GM12878 (cell line): Measurements from ENCODE around the gene CARD18. TPM values are rescaled to one million over a fixed set of nuclear protein-coding genes. Genes with fewer than 3 reads are reported as not detected.

ENCODE experiments used
- ATAC-seq: fragments of 200-7000 bp; cut with Tn5 transposase; 3 replicates; pipeline ENCODE4 v1.9.1; 2020; ENCODE audit warnings: mild to moderate bottlenecking, moderate library complexity
- BruUV-seq: library from RNA; stranded (reverse); fragments of 400-500 nt; replicated peaks from 2 replicates; lab custom pipeline; 2021; lab: Mats Ljungman, UMichigan
- CTCF ChIA-PET: fragments of 300-600 bp; sonication (Branson Sonifier 250); formaldehyde crosslinking; extraction: SDS; loops from one replicate; lab custom pipeline; 2021; ENCODE audit warnings: inconsistent platforms; lab: Yijun Ruan, JAX
- POLR2A ChIA-PET: fragments of 350-600 bp; formaldehyde crosslinking; extraction: SDS; loops from one replicate; lab custom pipeline; 2021; ENCODE audit warnings: inconsistent platforms; lab: Charles Lee
- RAD21 ChIA-PET: fragments of 300-600 bp; sonication (Branson Sonifier 250); formaldehyde crosslinking; loops from one replicate; lab custom pipeline; 2023; ENCODE audit warnings: antibody characterized with exemption; ENCODE audit not compliant: unreplicated experiment; lab: Charles Lee
- SMC1A ChIA-PET: fragments of 300-600 bp; sonication (Branson Sonifier 250); formaldehyde crosslinking; loops from one replicate; lab custom pipeline; 2023; ENCODE audit not compliant: unreplicated experiment, uncharacterized antibody; lab: Charles Lee
- DNase-seq: peaks from one replicate; pipeline ENCODE4 v3.0.0-alpha.2; 2011; ENCODE audit warnings: low read depth, low spot score
- FAIRE-seq: peaks from 3 replicates; lab custom pipeline; 2011; peaks lifted over from hg19 to GRCh38; lab: Jason Lieb, UNC
- H2AFZ ChIP-seq: 2 replicates; pipeline ENCODE4 v1.6.0; 2011; ENCODE audit warnings: low read depth, low read length, control low read depth; ENCODE audit not compliant: control insufficient read depth
- H3K27ac ChIP-seq: 2 replicates; pipeline ENCODE4 v1.5.1; 2011; ENCODE audit warnings: control low read depth; ENCODE audit not compliant: control insufficient read depth, insufficient read depth
- H3K27me3 ChIP-seq, 2 experiments: replicated peaks in 1 of 2; 2 replicates each; pipeline versions ENCODE4 v1.6.0 to v1.6.1; 2011; ENCODE audit warnings: low read length in 1 of 2; ENCODE audit not compliant: control insufficient read depth in 2 of 2, insufficient read depth in 2 of 2
- H3K36me3 ChIP-seq, 2 experiments: 2 replicates each; pipeline ENCODE4 v1.5.1; 2011; ENCODE audit warnings: low read length in 1 of 2; ENCODE audit not compliant: control insufficient read depth in 2 of 2, insufficient read depth in 2 of 2
- H3K4me1 ChIP-seq: 2 replicates; pipeline ENCODE4 v1.6.1; 2011; ENCODE audit warnings: mild to moderate bottlenecking, low read length, moderate library complexity, mixed read lengths; ENCODE audit not compliant: control insufficient read depth, insufficient read depth
- H3K4me2 ChIP-seq: 2 replicates; pipeline ENCODE4 v1.6.0; 2011; ENCODE audit warnings: control low read depth; ENCODE audit not compliant: control insufficient read depth, insufficient read depth
- H3K4me3 ChIP-seq: fragments of 200-600 bp; sonication (generic); 2 replicates; pipeline ENCODE4 v1.5.1; 2016
- H3K79me2 ChIP-seq: 2 replicates; pipeline ENCODE4 v1.6.0; 2011; ENCODE audit warnings: low read length; ENCODE audit not compliant: control insufficient read depth, insufficient read depth
- H3K9ac ChIP-seq: 2 replicates; pipeline ENCODE4 v1.8.0; 2011; ENCODE audit warnings: low read length, control low read depth, mixed read lengths; ENCODE audit not compliant: control insufficient read depth, insufficient read depth
- H3K9me3 ChIP-seq: replicated peaks from 3 replicates; pipeline ENCODE4 v1.5.1; 2011; ENCODE audit warnings: mild to moderate bottlenecking, low read length; ENCODE audit not compliant: control insufficient read depth, insufficient read depth
- H4K20me1 ChIP-seq: 2 replicates; pipeline ENCODE4 v1.6.0; 2011; ENCODE audit not compliant: control insufficient read depth, insufficient read depth
- CUX1 ChIP-seq: IDR thresholded peaks from 2 replicates; pipeline ENCODE4 v1.6.1; 2012; ENCODE audit warnings: improper control_type of control experiment, low read depth, low read length; ENCODE audit not compliant: insufficient replicate concordance
- EED ChIP-seq: sonication (generic); IDR thresholded peaks from 2 replicates; pipeline ENCODE4 v1.6.1; 2016; ENCODE audit warnings: antibody characterized with exemption, low read depth
- HSF1 ChIP-seq: fragments of 150-350 bp; IDR thresholded peaks from 2 replicates; pipeline ENCODE4 v1.6.1; 2014; ENCODE audit warnings: mild to moderate bottlenecking, low read depth, low read length
- MLLT1 ChIP-seq: fragments of 450-650 bp; IDR thresholded peaks from 2 replicates; pipeline ENCODE4 v1.6.1; 2016; ENCODE audit warnings: mild to moderate bottlenecking
- POU2F2 ChIP-seq: IDR thresholded peaks from 3 replicates; pipeline ENCODE4 v1.6.1; 2011; ENCODE audit warnings: low read depth, mild to moderate bottlenecking, low read length, borderline replicate concordance
- PRDM15 ChIP-seq: fragments of 450-650 bp; formaldehyde crosslinking; IDR thresholded peaks from 2 replicates; pipeline ENCODE4 v1.4.0; 2020; ENCODE audit warnings: mild to moderate bottlenecking, moderate library complexity
- RB1 ChIP-seq: fragments of 450-650 bp; formaldehyde crosslinking; IDR thresholded peaks from 2 replicates; pipeline ENCODE4 v1.6.1; 2017; ENCODE audit warnings: mild to moderate bottlenecking, borderline replicate concordance
- RUNX3 ChIP-seq: IDR thresholded peaks from 2 replicates; pipeline ENCODE4 v1.6.1; 2012; ENCODE audit warnings: low read length, inconsistent platforms
- SMAD5 ChIP-seq: IDR thresholded peaks from 2 replicates; pipeline ENCODE4 v1.6.1; 2016; ENCODE audit warnings: antibody characterized with exemption, low read depth
- STAT1 ChIP-seq: fragments of 450-650 bp; conservative IDR thresholded peaks from 2 replicates; pipeline ENCODE4 v1.6.1; 2014; ENCODE audit warnings: antibody characterized with exemption, mild to moderate bottlenecking
- SUZ12 ChIP-seq: fragments of 200-600 bp; sonication (generic); IDR thresholded peaks from one replicate; pipeline ENCODE4 v1.6.1; 2018; ENCODE audit warnings: antibody characterized with exemption, mild to moderate bottlenecking; ENCODE audit not compliant: unreplicated experiment
- USF2 ChIP-seq: IDR thresholded peaks from 2 replicates; pipeline ENCODE4 v1.6.1; 2011; ENCODE audit warnings: low read depth, low read length, improper control_type of control experiment, borderline replicate concordance
- WGBS: methylation state at CpG from one replicate; pipeline ENCODE4 v1.1.6; 2016; ENCODE audit warnings: low lambda C conversion rate; ENCODE audit not compliant: insufficient replicate concordance, insufficient coverage; ENCODE audit errors: missing lambda C conversion rate; 5-methylcytosine and 5-hydroxymethylcytosine counted together
- in situ Hi-C: fragments of 300-500 bp; cut with MboI; formaldehyde crosslinking; loops from 9 replicates; pipeline ENCODE4 v1.14.3; 2018; ENCODE audit warnings: mixed read lengths
- intact Hi-C: fragments of 100-400 bp; cut with micrococcal nuclease; formaldehyde crosslinking; loops from one replicate; pipeline ENCODE4 v1.14.2; 2022; ENCODE audit not compliant: unreplicated experiment
- polyA plus RNA-seq, 11 experiments: library from polyadenylated mRNA; depleted of rRNA in 4 of 11; unstranded in 6 of 11; stranded (reverse) in 5 of 11; fragments of >200 nt; fragmentation: Nextera tagmentation in 4 of 11; fragmentation: Illumina TruSeq in 1 of 11; extraction: Ambion mirVana in 4 of 11; extraction: Trizol in 1 of 11; gene quantifications; 1 replicate in 1 of 11; 2 replicates in 10 of 11; pipeline versions ENCODE4 v1.2.1 to v1.2.3, GENCODE V29; 2011 to 2016; ENCODE audit warnings: inconsistent platforms in 2 of 11, missing spikeins in 2 of 11, low read depth in 1 of 11
- total RNA-seq, 4 experiments: library from RNA; depleted of rRNA in 3 of 4; stranded (reverse); fragments of >200 nt in 3 of 4; fragmentation: Illumina TruSeq in 1 of 4; extraction: Trizol in 1 of 4; gene quantifications; 2 replicates each; pipeline versions ENCODE4 v1.2.1 to v1.2.3, GENCODE V29; 2013 to 2021

Gene CARD18
- total and polyA plus RNA-seq, 10 of the 15 experiments (the other 5 are each of a cell fraction or from before 2014, with no cell fraction given) = not detected

GRCh38 chr11:105164208-105164607, 24.6 kb upstream of the CARD18 start:
- no peaks in the 10 kb centered on the region for H3K79me2 ChIP-seq
- no peaks in the 10 kb centered on the region for H4K20me1 ChIP-seq
- ChIA-PET CTCF (no interaction called here), RAD21 (no interaction called here), POLR2A (no interaction called here), SMC1A (no interaction called here)
- no peak overlapping the region for H3K4me2 ChIP-seq
- no peak overlapping the region for H2AFZ ChIP-seq
- WGBS = 15% methylated on average over 4 of the region's 4 CpGs
- no peak overlapping the region for H3K4me3 ChIP-seq
- no peak for ATAC-seq
- in situ Hi-C loops (no loop called here), intact Hi-C loops (no loop called here)
- H3K36me3 ChIP-seq = no peaks in the 10 kb centered on the region
- H3K9ac ChIP-seq = no peak overlapping the region
- DNase-seq = no peak
- no peaks in the 10 kb centered on the region for H3K4me1 ChIP-seq
- no TSS peak for BruUV-seq
- no peaks in the 10 kb centered on the region for H3K27me3 ChIP-seq
- no peak overlapping the region for H3K27ac ChIP-seq
- no peaks in the 10 kb centered on the region for H3K9me3 ChIP-seq
- FAIRE-seq = no peak
- no peak for TF ChIP-seq SUZ12
- no peak for TF ChIP-seq RB1
- TF ChIP-seq EED = no peak
- TF ChIP-seq POU2F2 = no peak
- no peak for TF ChIP-seq STAT1
- no peak for TF ChIP-seq RUNX3
- TF ChIP-seq CUX1 = no peak
- TF ChIP-seq HSF1 = no peak
- TF ChIP-seq PRDM15 (CRISPR knock-in tag) = no peak
- TF ChIP-seq MLLT1 = no peak
- TF ChIP-seq USF2 = no peak
- no peak for TF ChIP-seq SMAD5
